GM12878 (cell line): ENCODE results near the gene RPLP2. TPM values are rescaled to one million over a fixed set of nuclear protein-coding genes. Genes with fewer than 3 reads are reported as not detected.

Experiments used
- BCLAF1 ChIP-seq: fragments of 450-650 bp; IDR thresholded peaks from 2 replicates; pipeline ENCODE4 v1.6.1; 2017; ENCODE audit warnings: antibody characterized with exemption, mild to moderate bottlenecking, moderate library complexity
- IRF4 ChIP-seq: IDR thresholded peaks from 2 replicates; pipeline ENCODE4 v1.6.1; 2011; ENCODE audit warnings: low read depth, low read length
- IRF5 ChIP-seq: fragments of 450-650 bp; IDR thresholded peaks from 2 replicates; pipeline ENCODE4 v1.6.1; 2017; ENCODE audit warnings: borderline replicate concordance
- MEF2B ChIP-seq: fragments of 450-650 bp; IDR thresholded peaks from 2 replicates; pipeline ENCODE4 v1.6.1; 2018; ENCODE audit warnings: mild to moderate bottlenecking, moderate library complexity; ENCODE audit not compliant: partially characterized antibody, poor library complexity, severe bottlenecking
- MTA2 ChIP-seq: fragments of 450-650 bp; IDR thresholded peaks from 2 replicates; pipeline ENCODE4 v1.6.1; 2016; ENCODE audit warnings: low read depth, mild to moderate bottlenecking, moderate library complexity
- NFYA ChIP-seq: IDR thresholded peaks from 2 replicates; pipeline ENCODE4 v1.6.1; 2011; ENCODE audit warnings: low read depth, mild to moderate bottlenecking, low read length, improper control_type of control experiment, borderline replicate concordance
- NR2C1 ChIP-seq: fragments of 450-650 bp; IDR thresholded peaks from 2 replicates; pipeline ENCODE4 v1.6.1; 2017; ENCODE audit warnings: antibody characterized with exemption, mild to moderate bottlenecking, moderate library complexity
- PAX8 ChIP-seq: fragments of 450-650 bp; IDR thresholded peaks from 2 replicates; pipeline ENCODE4 v1.6.1; 2017; ENCODE audit warnings: mild to moderate bottlenecking, moderate library complexity
- POLR2A ChIP-seq: IDR thresholded peaks from 2 replicates; pipeline ENCODE4 v1.6.1; 2011; ENCODE audit warnings: low read depth, mild to moderate bottlenecking, low read length
- POLR2AphosphoS5 ChIP-seq: IDR thresholded peaks from 2 replicates; pipeline ENCODE4 v1.6.1; 2011; ENCODE audit warnings: mild to moderate bottlenecking, low read length, inconsistent platforms
- SP1 ChIP-seq: IDR thresholded peaks from one replicate; pipeline ENCODE4 v1.6.1; 2011; ENCODE audit warnings: low read depth, low read length
- STAT1 ChIP-seq: fragments of 450-650 bp; conservative IDR thresholded peaks from 2 replicates; pipeline ENCODE4 v1.6.1; 2014; ENCODE audit warnings: antibody characterized with exemption, mild to moderate bottlenecking
- SUPT20H ChIP-seq: IDR thresholded peaks from 2 replicates; pipeline ENCODE4 v1.6.1; 2011; ENCODE audit warnings: low read depth, mild to moderate bottlenecking, low read length, moderate library complexity, borderline replicate concordance; ENCODE audit not compliant: control insufficient read depth
- YBX1 ChIP-seq: fragments of 450-650 bp; IDR thresholded peaks from 2 replicates; pipeline ENCODE4 v1.6.1; 2016; ENCODE audit warnings: antibody characterized with exemption
- ZBTB40 ChIP-seq: fragments of 450-650 bp; IDR thresholded peaks from 2 replicates; pipeline ENCODE4 v1.6.1; 2016; ENCODE audit warnings: mild to moderate bottlenecking, moderate library complexity, borderline replicate concordance
- ZNF24 ChIP-seq: fragments of 450-650 bp; IDR thresholded peaks from 2 replicates; pipeline ENCODE4 v1.6.1; 2017; ENCODE audit warnings: antibody characterized with exemption, mild to moderate bottlenecking
- ZNF687 ChIP-seq: fragments of 450-650 bp; IDR thresholded peaks from 2 replicates; pipeline ENCODE4 v1.6.1; 2017; ENCODE audit warnings: mild to moderate bottlenecking, moderate library complexity
- ZZZ3 ChIP-seq: IDR thresholded peaks from 2 replicates; pipeline ENCODE4 v1.6.1; 2011; ENCODE audit warnings: low read depth; ENCODE audit not compliant: control insufficient read depth, insufficient read length
- polyA plus RNA-seq, 11 experiments: library from polyadenylated mRNA; depleted of rRNA in 4 of 11; unstranded in 6 of 11; stranded (reverse) in 5 of 11; fragments of >200 nt; fragmentation: Nextera tagmentation in 4 of 11; fragmentation: Illumina TruSeq in 1 of 11; extraction: Ambion mirVana in 4 of 11; extraction: Trizol in 1 of 11; gene quantifications; 1 replicate in 1 of 11; 2 replicates in 10 of 11; pipeline versions ENCODE4 v1.2.1 to v1.2.3, GENCODE V29; 2011 to 2016; ENCODE audit warnings: inconsistent platforms in 2 of 11, missing spikeins in 2 of 11, low read depth in 1 of 11
- total RNA-seq, 4 experiments: library from RNA; depleted of rRNA in 3 of 4; stranded (reverse); fragments of >200 nt in 3 of 4; fragmentation: Illumina TruSeq in 1 of 4; extraction: Trizol in 1 of 4; gene quantifications; 2 replicates each; pipeline versions ENCODE4 v1.2.1 to v1.2.3, GENCODE V29; 2013 to 2021

The RPLP2 gene
- total and polyA plus RNA-seq, 10 of the 15 experiments (the other 5 are each of a cell fraction or from before 2014, with no cell fraction given): 488 to 3,558 (median 1,481) TPM

GRCh38 chr11:819129-819931 is 9.6 kb downstream of the RPLP2 start (continued):
- TF ChIP-seq ZBTB40 (no peak), ZNF687 (peak; percentile 88), MTA2 (no peak), ZNF24 (peak; percentile 56; the same call in 1 of the 2 replicates), NR2C1 (no peak), NFYA (no peak), SUPT20H (no peak), POLR2AphosphoS5 (peak; percentile 86), SP1 (peak; percentile 31), MEF2B (no peak), YBX1 (no peak), POLR2A (peak; percentile 92), IRF5 (no peak), BCLAF1 (no peak), STAT1 (no peak), ZZZ3 (no peak), IRF4 (no peak), PAX8 (no peak)
